ENCODE results near the gene NVL. TPM values are rescaled to one million over a fixed set of nuclear protein-coding genes. Genes with fewer than 3 reads are reported as not detected.

Gene NVL
- total and polyA plus RNA-seq, 2 donors (not counting 3 experiments of a cell fraction or from before 2014, with no cell fraction given), result 16.7 to 30.3 TPM

- dilution Hi-C loops (cut with MboI; ENCODE audit: extremely low pct_ligation_motif_present, low sequenced_read_pairs) (no loop called here), intact Hi-C loops (cut with micrococcal nuclease) (no loop called here)
- no TSS peak for BruUV-seq (replicated peaks)
- no peaks in the 10 kb centered on the region for H3K9me3 ChIP-seq (replicated peaks; ENCODE audit: control insufficient read depth, insufficient read depth, low read length)
- no peak overlapping the region for H3K27ac ChIP-seq (ENCODE audit: insufficient read depth, low read depth, low read length)
- H3K36me3 ChIP-seq (ENCODE audit: control insufficient read depth in 2 of 2, extremely low read depth in 1 of 2, insufficient read depth in 2 of 2, low read length in 2 of 2), result peaks cover 4 to 8% of the 10 kb centered on the region in 2 experiments
- no peak overlapping the region for H3K9ac ChIP-seq (replicated peaks; ENCODE audit: extremely low read depth, insufficient read depth, low read length)
- CTCF ChIA-PET, result no interaction called here
- no peaks in the 10 kb centered on the region for H4K20me1 ChIP-seq (replicated peaks; ENCODE audit: control insufficient read depth, extremely low read depth, insufficient read depth, low read length)
- POLR2A ChIA-PET, result no interaction called here
- DNase-seq (ENCODE audit: low read depth, low spot score), result no peak
- no peak overlapping the region for H2AFZ ChIP-seq (ENCODE audit: low read depth, low read length)
- no peaks in the 10 kb centered on the region for H3K27me3 ChIP-seq (ENCODE audit: control insufficient read depth in 2 of 2, insufficient read depth in 2 of 2, low read length in 2 of 2)
- TF ChIP-seq EZH2 (IDR thresholded peaks at IDR 0.05; ENCODE audit: borderline replicate concordance, low read depth, low read length, severe bottlenecking) (no peak), CTCF (IDR thresholded peaks at IDR 0.05; ENCODE audit: extremely low read depth in 1 of 2, insufficient read depth in 1 of 2, low read depth in 1 of 2, low read length in 2 of 2) (no peak), GATA2 (IDR thresholded peaks at IDR 0.05; ENCODE audit: insufficient read depth, insufficient read length, low read depth, low read length) (no peak), POLR2AphosphoS5 (IDR thresholded peaks at IDR 0.05; ENCODE audit: insufficient read depth, low read depth, low read length) (no peak), FOS (IDR thresholded peaks at IDR 0.05; ENCODE audit: borderline replicate concordance, insufficient read depth, low read length) (no peak), MAX (IDR thresholded peaks at IDR 0.05; ENCODE audit: insufficient read depth, insufficient read length) (no peak), MYC (IDR thresholded peaks at IDR 0.05; ENCODE audit: low read depth, low read length) (no peak), JUN (IDR thresholded peaks at IDR 0.05; ENCODE audit: borderline replicate concordance, insufficient read depth, insufficient read length, low read depth) (no peak), POLR2A (IDR thresholded peaks at IDR 0.05; ENCODE audit: low read depth, low read length) (no peak)
- no peak overlapping the region for H3K4me3 ChIP-seq (replicated peaks in 1 of 3; ENCODE audit: insufficient read depth in 1 of 3, low read depth in 1 of 3, low read length in 3 of 3)
- H3K79me2 ChIP-seq (ENCODE audit: control insufficient read depth, insufficient read depth, low read length), result no peaks in the 10 kb centered on the region
- H3K9me1 ChIP-seq (replicated peaks; ENCODE audit: control insufficient read depth, extremely low read depth, insufficient read depth, low read length), result no peaks in the 10 kb centered on the region
- H3K4me2 ChIP-seq (ENCODE audit: insufficient read depth, low read length), result no peak overlapping the region
- FAIRE-seq, result no peak
- no peaks in the 10 kb centered on the region for H3K4me1 ChIP-seq (ENCODE audit: control insufficient read depth, extremely low read depth, insufficient read depth, low read length)
These were observed 91.8 kb downstream of the NVL start for GRCh38 chr1:224238212-224238611.

Data from endothelial cell of umbilical vein (primary cell).